RCC 7860 (cell line): Measurements from ENCODE around the gene EVX1.

Source experiments
- DNase-seq: peaks from one replicate; pipeline ENCODE4 v3.0.0-alpha.2; 2015; ENCODE audit warnings: low spot score
- FAIRE-seq: peaks from 2 replicates; lab custom pipeline; 2012; peaks lifted over from hg19 to GRCh38; lab: Jason Lieb, UNC

The EVX1 gene

DNA sequence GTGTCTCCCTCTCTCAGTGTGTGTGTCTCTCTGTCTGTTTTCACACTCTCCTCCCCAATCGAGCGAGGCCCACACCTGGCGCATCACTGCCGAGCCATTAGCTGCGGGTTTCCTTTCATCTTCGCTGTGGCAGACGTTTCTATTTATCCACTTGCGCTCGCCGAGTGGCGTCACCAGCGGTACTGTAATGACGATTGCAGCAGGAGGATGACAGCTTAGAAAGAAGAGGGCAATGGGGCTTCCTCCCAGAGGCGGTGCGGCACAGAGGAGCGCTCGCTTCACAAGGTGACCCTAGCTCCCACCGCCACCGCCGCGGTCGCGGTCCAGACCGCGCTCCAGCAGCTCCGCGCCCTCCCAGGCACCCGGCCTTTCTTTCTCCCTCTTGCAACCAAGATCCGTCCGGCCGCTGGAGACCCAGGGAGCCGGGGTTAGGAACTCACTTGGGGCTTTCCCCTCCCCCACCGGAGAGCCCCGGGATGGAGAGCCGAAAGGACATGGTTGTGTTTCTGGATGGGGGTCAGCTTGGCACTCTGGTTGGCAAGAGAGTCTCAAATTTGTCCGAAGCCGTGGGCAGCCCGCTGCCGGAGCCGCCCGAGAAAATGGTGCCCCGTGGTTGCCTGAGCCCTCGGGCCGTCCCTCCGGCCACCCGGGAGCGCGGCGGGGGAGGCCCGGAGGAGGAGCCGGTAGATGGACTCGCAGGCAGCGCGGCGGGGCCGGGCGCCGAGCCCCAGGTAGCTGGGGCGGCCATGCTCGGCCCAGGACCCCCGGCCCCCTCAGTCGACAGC is at the start of gene EVX1:
Gene EVX1 (plus strand): TSS at position 248 of the 785 bp plus-strand sequence. CDS start 229 bp downstream, at position 477.
- DNase-seq (no peak), FAIRE-seq (no peak)

DNA sequence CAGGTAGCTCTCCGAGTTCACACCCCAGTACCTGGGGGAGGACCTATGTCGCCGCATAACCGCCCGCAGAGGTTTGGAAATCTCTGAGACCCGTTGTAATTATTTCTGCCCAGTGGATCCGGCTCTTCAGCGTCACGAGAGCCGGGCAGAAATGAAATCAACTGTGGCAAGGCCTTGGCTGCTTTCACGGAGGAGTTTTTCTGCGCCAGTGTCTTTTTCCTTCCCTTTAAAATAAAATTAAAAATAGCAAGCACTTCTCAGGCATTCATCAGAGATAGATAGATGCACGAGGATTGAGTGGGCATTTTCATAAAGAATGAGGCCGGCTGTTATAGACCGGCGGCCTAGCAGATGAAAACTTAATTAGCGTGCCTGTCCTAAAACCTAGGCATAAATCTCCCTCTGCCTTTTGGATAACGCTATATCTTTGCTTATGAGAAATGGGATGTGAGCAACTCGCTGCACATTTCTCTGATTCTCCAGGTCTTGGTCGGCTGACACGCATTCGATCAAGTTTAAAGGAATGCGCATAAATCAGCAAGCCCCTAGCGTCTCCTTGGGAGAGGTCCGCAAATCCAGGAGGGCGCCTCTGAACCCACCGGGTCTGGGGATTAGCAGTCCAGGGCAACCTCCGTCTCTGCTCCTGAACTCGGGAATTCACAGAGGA is 49.1 kb upstream of the EVX1 start:
- FAIRE-seq = no peak
- no peak for DNase-seq

- DNase-seq = no peak
- FAIRE-seq = no peak
Observed at GRCh38 chr7:27194002-27194352, 48.6 kb upstream of the EVX1 start.

DNA sequence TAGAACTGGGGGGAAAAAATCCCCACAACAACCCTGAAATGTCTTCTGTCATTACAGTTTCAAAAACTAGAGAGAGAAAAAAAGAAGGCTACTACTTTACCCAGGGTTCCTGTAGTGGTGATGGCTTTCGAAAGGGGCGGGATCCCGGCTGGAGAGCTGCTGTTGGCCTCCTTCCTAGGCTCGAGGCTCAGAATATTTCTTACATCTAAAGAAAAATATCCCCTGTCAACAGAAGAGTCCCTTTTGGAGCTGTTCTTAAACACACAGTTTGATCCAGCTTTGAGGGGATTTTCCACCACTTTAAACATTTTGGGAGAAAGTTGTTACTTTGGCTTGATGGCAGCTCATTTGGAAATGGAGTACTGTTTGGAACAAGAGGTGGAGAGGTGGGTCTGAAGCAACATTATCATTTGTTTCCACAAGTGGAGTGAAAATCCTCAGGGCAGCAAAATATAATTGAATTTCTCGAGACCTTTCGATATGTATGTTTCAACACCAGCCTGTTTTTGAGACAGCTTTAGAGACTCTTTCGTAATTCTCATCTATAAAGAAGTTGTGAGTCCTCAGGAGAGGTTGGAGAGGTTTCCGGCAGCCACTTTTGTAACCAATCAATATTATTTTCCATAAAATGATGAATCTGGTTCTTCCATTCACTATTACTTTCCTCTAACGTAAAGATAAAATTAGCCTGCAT is 47.8 kb upstream of the EVX1 start:
- FAIRE-seq = no peak
- DNase-seq = no peak

GRCh38 chr7:27196287-27196767 is 46.3 kb upstream of the EVX1 start:
- FAIRE-seq (peak; percentile 77), DNase-seq (peak; percentile 43)

GRCh38 chr7:27197137-27198042 is 45.2 kb upstream of the EVX1 start:
- DNase-seq (no peak), FAIRE-seq (no peak)

DNA sequence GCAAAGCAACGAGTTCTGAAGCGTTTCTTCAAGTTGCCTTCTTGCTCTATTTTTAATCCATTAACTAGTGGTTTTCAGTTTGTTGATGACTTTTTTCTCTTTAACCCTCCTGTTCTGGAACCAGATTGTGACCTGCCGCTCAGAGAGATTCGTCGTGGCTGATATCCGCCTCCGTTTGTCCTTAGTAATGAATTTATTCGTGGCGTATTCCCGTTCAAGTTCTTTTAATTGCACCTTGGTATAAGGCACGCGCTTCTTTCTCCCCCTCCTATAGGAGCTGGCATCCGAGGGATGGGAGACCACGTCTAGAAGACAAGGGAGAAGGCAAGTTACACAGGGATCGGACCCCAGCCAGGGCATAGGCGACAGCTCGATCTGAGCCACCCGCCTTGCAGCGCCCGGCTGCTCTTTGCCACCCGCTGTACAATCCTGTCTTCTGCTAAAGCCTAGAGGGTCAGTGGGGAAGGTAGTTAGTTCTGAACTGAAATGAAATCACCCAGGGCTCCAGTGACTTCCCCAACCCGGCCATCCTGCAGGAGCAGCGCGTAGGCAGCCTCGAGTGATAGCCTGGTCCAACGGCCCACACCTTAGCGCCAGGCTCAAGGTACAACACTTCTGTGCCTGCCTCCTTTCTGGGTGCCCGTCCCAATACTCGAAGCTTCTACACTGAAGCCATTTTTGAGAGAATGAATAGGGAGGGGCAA is 44.3 kb upstream of the EVX1 start:
- no peak for FAIRE-seq
- DNase-seq = no peak

DNA sequence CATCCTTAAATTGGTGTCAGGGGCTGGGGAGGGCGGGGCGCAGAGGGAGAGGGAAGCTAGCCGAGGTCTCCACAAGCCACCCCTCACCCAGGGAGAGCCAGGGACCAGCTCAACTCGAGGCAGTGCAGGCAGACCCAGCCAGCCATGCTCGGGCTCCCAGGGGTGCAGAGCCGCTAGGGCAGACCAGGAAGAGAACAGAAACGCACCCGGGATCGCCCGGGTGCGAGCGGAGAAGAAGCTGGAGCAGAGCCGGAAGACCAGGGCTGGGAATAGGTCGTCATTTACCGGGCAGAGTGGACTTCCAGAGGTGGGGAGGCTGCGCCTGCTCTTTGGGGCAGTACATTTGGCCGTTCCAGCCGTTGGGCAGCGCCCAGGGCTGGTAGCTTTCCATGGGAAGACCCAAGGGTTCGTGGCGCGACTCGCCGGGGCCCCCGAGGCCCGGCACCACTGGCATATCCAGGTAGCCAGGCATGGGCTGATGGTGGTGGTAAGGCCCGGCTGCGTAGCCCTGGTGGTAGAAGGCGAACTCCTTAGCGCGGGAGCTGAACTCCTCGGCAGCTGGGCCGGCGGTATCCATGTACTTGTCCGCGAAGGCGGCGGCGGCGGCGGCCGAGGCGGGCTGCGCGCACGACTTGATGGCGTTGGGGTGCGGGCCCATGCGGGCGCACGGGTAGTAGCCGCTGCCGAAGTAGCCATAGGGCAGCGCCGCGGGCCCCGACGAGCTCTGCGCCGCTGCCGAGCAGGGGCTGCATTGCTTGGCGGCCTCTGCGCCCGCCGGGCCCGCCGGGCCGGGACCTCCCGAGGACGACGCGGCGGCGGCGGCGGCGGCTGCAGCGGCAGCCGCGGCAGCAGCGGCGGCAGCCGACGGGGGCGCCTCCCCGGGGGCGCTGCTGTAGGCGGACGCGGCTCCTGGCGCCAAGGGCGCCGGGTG is 43.5 kb upstream of the EVX1 start:
- no peak for FAIRE-seq

DNA sequence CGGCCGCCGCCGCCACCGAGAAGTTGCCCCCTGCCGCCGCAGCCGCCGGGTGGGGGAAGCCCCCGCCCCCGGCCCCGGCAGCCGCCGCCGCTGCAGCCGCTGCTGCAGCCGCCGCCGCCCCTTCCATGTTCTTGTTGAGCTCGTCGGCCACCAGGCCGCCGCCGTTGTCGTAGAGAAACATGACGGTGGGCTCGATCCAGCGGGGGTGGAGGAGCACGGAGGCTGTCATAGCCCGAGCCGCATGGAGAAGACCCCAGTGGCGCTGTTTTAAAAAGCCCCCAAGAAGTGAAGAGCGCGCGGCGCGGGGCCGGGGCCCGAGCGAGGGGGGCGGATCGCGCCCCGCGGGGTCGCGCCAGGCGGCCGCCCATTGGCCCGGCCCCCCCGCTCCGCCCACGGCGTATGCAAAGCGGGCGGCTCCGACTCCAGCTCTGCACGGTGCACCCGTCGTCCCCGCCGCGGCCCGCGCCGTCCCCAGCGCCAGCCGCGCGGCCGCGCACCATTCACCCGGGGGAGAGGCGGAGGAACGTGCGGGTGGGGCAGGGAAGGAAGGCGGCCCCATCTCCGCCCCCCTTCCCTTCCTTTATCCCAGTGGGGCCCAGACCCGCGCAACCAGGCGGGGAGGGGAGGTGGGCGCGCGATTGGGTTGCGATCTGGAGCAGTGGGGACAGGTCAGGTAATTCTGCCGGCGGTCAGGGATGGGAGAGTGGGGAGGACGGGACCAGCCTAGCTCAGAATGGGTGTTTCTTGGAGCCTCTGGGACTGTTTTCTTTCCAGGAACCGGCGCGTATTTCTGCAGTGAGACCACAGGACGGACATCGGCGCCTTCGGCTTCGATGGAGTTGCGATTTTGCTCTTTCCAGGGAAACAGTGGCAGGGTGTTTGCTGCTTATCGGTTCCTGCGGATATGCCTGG is 42.5 kb upstream of the EVX1 start, which contains the start of gene HOXA13:
Gene HOXA13 (minus strand): TSS at position 243 of the 912 bp plus-strand sequence. CDS start 14 bp downstream, at position 229.
- DNase-seq (no peak), FAIRE-seq (no peak)

More for the DNA sequence above, 43.5 kb upstream of the EVX1 start:
- DNase-seq = no peak

DNA sequence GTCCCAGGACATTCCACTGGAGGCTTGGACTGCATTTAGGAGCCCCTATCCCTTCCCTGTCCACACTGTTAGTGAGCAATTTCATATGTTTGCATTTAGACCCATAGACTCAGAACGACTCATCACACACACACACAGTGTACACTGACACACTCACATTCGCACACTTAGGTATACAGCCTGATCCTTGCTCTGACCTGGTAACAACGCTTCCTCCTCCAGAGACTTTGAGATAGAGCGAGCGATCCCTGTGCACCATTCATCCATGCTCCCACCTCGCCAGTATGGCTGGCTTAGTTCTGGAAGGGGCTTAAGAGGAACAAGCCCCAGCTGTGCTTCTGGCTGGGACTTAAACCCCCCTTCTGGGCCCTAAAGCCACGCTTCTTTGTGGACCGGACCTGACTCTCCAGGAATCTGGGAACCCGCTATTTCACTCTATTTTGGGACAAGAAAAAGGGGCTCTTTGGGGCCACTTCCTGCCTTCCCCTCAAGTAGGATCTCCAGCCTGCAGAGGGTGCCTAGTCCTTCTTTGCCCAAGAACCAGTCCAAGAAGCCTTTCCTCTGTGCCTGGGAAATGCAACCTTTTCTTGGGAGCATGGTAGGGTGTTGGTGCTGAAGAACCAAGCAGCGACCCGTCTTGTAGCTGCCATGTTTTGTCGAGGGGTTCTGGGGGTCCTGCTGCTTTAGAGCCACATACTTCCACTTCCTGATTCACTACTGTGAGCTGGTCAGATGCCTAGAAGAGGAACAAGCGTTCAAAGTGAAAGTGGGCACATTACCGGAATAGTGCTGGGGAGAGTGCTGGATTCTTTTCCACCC is 41.6 kb upstream of the EVX1 start:
- DNase-seq (no peak), FAIRE-seq (no peak)

- DNase-seq (no peak), FAIRE-seq (no peak)
Observed at GRCh38 chr7:27201580-27202017, 41.0 kb upstream of the EVX1 start.

DNA sequence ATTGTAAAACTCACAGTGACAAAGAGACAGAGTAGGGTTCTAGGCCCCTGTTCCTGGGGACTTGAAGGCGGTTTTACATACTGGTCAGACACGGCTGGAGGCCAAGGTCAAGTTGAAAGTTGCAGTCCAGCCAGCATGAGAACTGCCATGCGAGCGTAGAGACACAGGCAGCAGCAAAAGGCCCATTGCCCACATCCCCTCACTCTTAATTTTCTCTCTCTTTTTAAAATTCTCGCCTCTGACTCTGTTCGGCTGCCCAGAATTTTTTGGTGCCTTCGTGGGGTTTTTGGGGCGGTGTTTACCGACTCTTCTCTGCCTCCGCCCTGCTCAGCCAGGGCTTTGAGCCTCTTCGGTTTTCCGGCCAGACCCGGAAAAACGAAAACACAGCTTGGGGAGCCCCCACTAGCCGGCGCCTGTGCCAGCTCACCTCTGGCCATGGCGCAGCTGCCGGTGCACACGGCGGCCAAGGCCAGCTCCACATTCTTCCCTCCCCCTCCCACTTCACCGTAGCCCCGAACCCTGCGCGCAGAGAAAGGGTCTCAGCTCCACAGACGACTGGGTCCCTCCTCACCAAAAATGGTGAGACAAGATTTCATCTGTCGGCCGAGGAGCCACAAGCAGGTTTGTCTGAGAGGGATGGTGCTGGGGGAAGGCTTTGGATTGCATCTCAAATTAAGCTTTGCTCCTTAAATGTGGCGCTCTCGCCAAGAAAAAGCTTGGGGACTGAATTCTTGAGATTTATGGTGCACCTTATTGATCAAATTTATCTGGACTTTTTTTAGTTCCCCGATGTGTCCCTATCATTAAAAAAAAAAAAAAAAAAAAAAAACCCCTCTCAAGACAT is 40.4 kb upstream of the EVX1 start:
- no peak for DNase-seq
- no peak for FAIRE-seq

GRCh38 chr7:27202862-27203134 is 39.8 kb upstream of the EVX1 start:
- FAIRE-seq (no peak), DNase-seq (no peak)

GRCh38 chr7:27203365-27203953 is 39.1 kb upstream of the EVX1 start:
- FAIRE-seq (no peak), DNase-seq (no peak)

GRCh38 chr7:27203964-27204594 is 38.5 kb upstream of the EVX1 start:
- FAIRE-seq = no peak

More at GRCh38 chr7:27203964-27204594, 38.5 kb upstream of the EVX1 start:
- DNase-seq = no peak
